ENCODE results near the gene PHLDA2. TPM values are rescaled to one million over a fixed set of nuclear protein-coding genes. Genes with fewer than 3 reads are reported as not detected.

PHLDA2 gene
- total and polyA plus RNA-seq, 2 donors (not counting 1 experiment from before 2014, with no cell fraction given) = 1.4 TPM; not detected in 1

GRCh38 chr11:2889362-2890273 is 39.6 kb downstream of the PHLDA2 start:
- Mint-ChIP-seq H3K4me3 (no peak overlapping the region), H3K4me1 (peaks cover 26% of the 10 kb centered on the region), H3K9me3 (ENCODE audit: insufficient read depth) (no peaks in the 10 kb centered on the region), H3K27ac (no peak overlapping the region), H3K27me3 (no peaks in the 10 kb centered on the region)
- POLR2A ChIA-PET = interaction anchor here (2.4 to 2.5 kb wide), 2 partner anchors 356 to 357 kb away, joined by 9 to 16 read pairs; no protein-coding TSS in a partner anchor
- H4K20me1 ChIP-seq (ENCODE audit: control insufficient read depth, insufficient read depth, low read length, poor library complexity, severe bottlenecking) = no peaks in the 10 kb centered on the region
- DNase-seq (no peak), ATAC-seq (ENCODE audit: low read depth) (no peak)
- H3K9me3 ChIP-seq (ENCODE audit: control extremely low read depth in 1 of 3, control insufficient read depth in 2 of 3, insufficient read depth in 1 of 3, low read length in 2 of 3) = no peaks in the 10 kb centered on the region
- H3K27ac ChIP-seq (ENCODE audit: low read length in 2 of 2) = no peak overlapping the region
- intact Hi-C loops (cut with micrococcal nuclease) = loop anchor here (5.0 kb wide), 3 partner anchors 187 to 587 kb away; partner anchors contain the start of genes C11orf21 and TSPAN32
- H3K79me2 ChIP-seq (ENCODE audit: control insufficient read depth, insufficient read depth, low read length) = no peaks in the 10 kb centered on the region
- TF ChIP-seq EZH2 (IDR thresholded peaks at IDR 0.05; ENCODE audit: borderline replicate concordance, insufficient read depth, low read depth, low read length, poor library complexity, severe bottlenecking) = no peak
- TF ChIP-seq CTCF (IDR thresholded peaks at IDR 0.05) = no peak
- H3K9ac ChIP-seq (ENCODE audit: low read length) = no peak overlapping the region
- H3K4me1 ChIP-seq (ENCODE audit: control insufficient read depth in 2 of 2, insufficient read depth in 2 of 2, low read length in 2 of 2) = peaks cover 19 to 32% of the 10 kb centered on the region in 2 donors
- no peak overlapping the region for H3K4me3 ChIP-seq (ENCODE audit: control extremely low read depth in 1 of 5, extremely low read depth in 1 of 5, insufficient read depth in 1 of 5, low read depth in 2 of 5, low read length in 4 of 5)
- CTCF ChIA-PET = interaction anchor here (0.9 to 16.1 kb wide), 10 partner anchors 9 to 472 kb away, joined by 3 to 595 read pairs (median 5); a partner anchor contains a TSS
- peaks cover 0 to 13% (median 2%) of the 10 kb centered on the region in 4 experiments for H3K27me3 ChIP-seq (replicated peaks in 1 of 4; ENCODE audit: control extremely low read depth in 1 of 4, control insufficient read depth in 3 of 4, insufficient read depth in 4 of 4, low read length in 3 of 4)
- H3K36me3 ChIP-seq (replicated peaks in 1 of 2; ENCODE audit: control extremely low read depth in 1 of 2, control insufficient read depth in 1 of 2, extremely low read depth in 1 of 2, insufficient read depth in 2 of 2, low read length in 1 of 2) = no peaks in the 10 kb centered on the region
- no peak overlapping the region for H3K4me2 ChIP-seq (replicated peaks; ENCODE audit: low read depth, low read length, poor library complexity, severe bottlenecking)
- H2AFZ ChIP-seq (ENCODE audit: insufficient read depth, low read depth, low read length, poor library complexity, severe bottlenecking) = no peak overlapping the region
- 90% methylated on average over 11 of the region's 16 CpGs for WGBS (ENCODE audit: insufficient coverage)

Data from B cell (primary cell).